Stimulated activated CD4-positive, alpha-beta T cell treated with anti-CD3 and anti-CD28 coated beads, Interleukin-15, amount 100 ng/mL, for 1 hour (primary cell): ENCODE data around the gene KDF1.
"Not testable (repeated sequence)": the region's sequence is repeated elsewhere in the genome, so short reads cannot be mapped to it uniquely, and the experiment has no call there.

Experiments
- DNase-seq, 2 donors: peaks; one replicate each; pipeline ENCODE4 v3.0.0-alpha.2; 2020; ENCODE audit warnings: low read depth in 1 of 2, low spot score in 1 of 2

KDF1 gene

GRCh38 chr1:26994020-26994786 is 33.9 kb upstream of the KDF1 start:
- no peak for DNase-seq

GRCh38 chr1:26993237-26994019 is 33.2 kb upstream of the KDF1 start, which contains the start of gene TRNP1:
Gene TRNP1, plus strand, starts transcription at chr1:26993692. Its CDS starts 95 bp downstream, at chr1:26993787.
- peak; percentile 42 to 62 for DNase-seq

- DNase-seq = peak in 1 of 2 donors; percentile 19
Measured at GRCh38 chr1:26991310-26992116, 31.2 kb upstream of the KDF1 start.

- DNase-seq = not testable (repeated sequence)
Measured at GRCh38 chr1:26989403-26990109, 29.3 kb upstream of the KDF1 start.

GRCh38 chr1:26986658-26987057 is 26.4 kb upstream of the KDF1 start:
- DNase-seq = no peak

GRCh38 chr1:26984291-26984690 is 24.0 kb upstream of the KDF1 start:
- DNase-seq = no peak

GRCh38 chr1:26983863-26984262 is 23.6 kb upstream of the KDF1 start:
- DNase-seq = no peak

- DNase-seq = no peak
Measured at GRCh38 chr1:26981146-26981846, 21.0 kb upstream of the KDF1 start.

GRCh38 chr1:26978901-26979300 is 18.6 kb upstream of the KDF1 start:
- no peak for DNase-seq

GRCh38 chr1:26976621-26977510 is 16.6 kb upstream of the KDF1 start:
- no peak for DNase-seq

GRCh38 chr1:26972821-26973220 is 12.6 kb upstream of the KDF1 start:
- no peak for DNase-seq

- no peak for DNase-seq
Measured at GRCh38 chr1:26972390-26972789, 12.1 kb upstream of the KDF1 start.

GRCh38 chr1:26971590-26971989 is 11.3 kb upstream of the KDF1 start:
- no peak for DNase-seq

- DNase-seq = no peak
Measured at GRCh38 chr1:26970810-26971209, 10.5 kb upstream of the KDF1 start.

GRCh38 chr1:26965628-26966027 is 5.4 kb upstream of the KDF1 start:
- no peak for DNase-seq

GRCh38 chr1:26965213-26965612 is 4.9 kb upstream of the KDF1 start:
- no peak for DNase-seq

GRCh38 chr1:26961826-26962225 is 1.6 kb upstream of the KDF1 start:
- no peak for DNase-seq

GRCh38 chr1:26960625-26960966 is 328 bp upstream of the KDF1 start:
- no peak for DNase-seq

GRCh38 chr1:26959270-26959669 is 998 bp downstream of the KDF1 start:
- DNase-seq = no peak
